SK-N-SH treated with all-trans-retinoic acid at 6 μM for 48 hours (cell line): ENCODE measurements around the gene KLHDC7B.

Experiments
- ATAC-seq: fragments of 200-7000 bp; cut with Tn5 transposase; 3 replicates; pipeline ENCODE4 v1.9.1; 2020; ENCODE audit warnings: mild to moderate bottlenecking, moderate library complexity
- ARNTL ChIP-seq: fragments of 450-650 bp; formaldehyde crosslinking; IDR thresholded peaks from 2 replicates; pipeline ENCODE4 v1.5.0; 2020; ENCODE audit warnings: low read depth, mild to moderate bottlenecking, moderate library complexity, borderline replicate concordance
- BACH2 ChIP-seq: fragments of 250-450 bp; sonication (Bioruptor Pico); IDR thresholded peaks from 2 replicates; pipeline ENCODE4 v1.9.0; 2021; ENCODE audit warnings: mild to moderate bottlenecking, borderline replicate concordance
- CREB5 ChIP-seq: fragments of 250-450 bp; sonication (Bioruptor Pico); IDR thresholded peaks from 2 replicates; pipeline ENCODE4 v1.5.1; 2020; ENCODE audit warnings: low read depth, mild to moderate bottlenecking, moderate library complexity
- CSDC2 ChIP-seq: fragments of 250-450 bp; sonication (Bioruptor Pico); IDR thresholded peaks from 2 replicates; pipeline ENCODE4 v1.5.0; 2020; ENCODE audit warnings: mild to moderate bottlenecking, moderate library complexity
- CSRNP3 ChIP-seq: fragments of 250-450 bp; sonication (Bioruptor Pico); IDR thresholded peaks from 2 replicates; pipeline ENCODE4 v1.5.1; 2021; ENCODE audit warnings: mild to moderate bottlenecking, moderate library complexity
- ESRRG ChIP-seq: fragments of 250-450 bp; sonication (Bioruptor Pico); IDR thresholded peaks from 2 replicates; pipeline ENCODE4 v1.6.1; 2021; ENCODE audit warnings: mild to moderate bottlenecking
- GLIS3 ChIP-seq: fragments of 250-450 bp; sonication (Bioruptor Pico); IDR thresholded peaks from 2 replicates; pipeline ENCODE4 v1.5.0; 2020; ENCODE audit warnings: mild to moderate bottlenecking, moderate library complexity
- ISL1 ChIP-seq: fragments of 250-450 bp; sonication (Bioruptor Pico); IDR thresholded peaks from 2 replicates; pipeline ENCODE4 v2.1.2; 2022; ENCODE audit warnings: mild to moderate bottlenecking, moderate library complexity
- OSR1 ChIP-seq: fragments of 250-450 bp; sonication (Bioruptor Pico); IDR thresholded peaks from 2 replicates; pipeline ENCODE4 v1.8.0; 2022; ENCODE audit warnings: moderate library complexity, mild to moderate bottlenecking, inconsistent platforms
- POU6F1 ChIP-seq: fragments of 250-450 bp; sonication (Bioruptor Pico); IDR thresholded peaks from 2 replicates; pipeline ENCODE4 v1.8.0; 2021; ENCODE audit warnings: low read depth, mild to moderate bottlenecking, moderate library complexity, borderline replicate concordance
- PPARA ChIP-seq: fragments of 250-450 bp; sonication (Bioruptor Pico); IDR thresholded peaks from 2 replicates; pipeline ENCODE4 v1.5.0; 2020; ENCODE audit warnings: mild to moderate bottlenecking, borderline replicate concordance
- RARB ChIP-seq: fragments of 250-450 bp; sonication (Bioruptor Pico); IDR thresholded peaks from 2 replicates; pipeline ENCODE4 v1.8.0; 2021; ENCODE audit warnings: mild to moderate bottlenecking, moderate library complexity
- TCF4 ChIP-seq: fragments of 250-450 bp; sonication (Bioruptor Pico); IDR thresholded peaks from 2 replicates; pipeline ENCODE4 v1.8.0; 2021; ENCODE audit warnings: mild to moderate bottlenecking, moderate library complexity, borderline replicate concordance
- TOX ChIP-seq: fragments of 250-450 bp; sonication (Bioruptor Pico); IDR thresholded peaks from 2 replicates; pipeline ENCODE4 v1.8.0; 2021; ENCODE audit warnings: mild to moderate bottlenecking, moderate library complexity, borderline replicate concordance
- TSHZ2 ChIP-seq: fragments of 250-450 bp; sonication (Bioruptor Pico); IDR thresholded peaks from 2 replicates; pipeline ENCODE4 v1.5.0; 2020; ENCODE audit warnings: mild to moderate bottlenecking, moderate library complexity
- ZC3H10 ChIP-seq: fragments of 250-450 bp; sonication (Bioruptor Pico); IDR thresholded peaks from 2 replicates; pipeline ENCODE4 v1.5.1; 2021; ENCODE audit warnings: mild to moderate bottlenecking, moderate library complexity
- ZFP3 ChIP-seq: fragments of 250-450 bp; sonication (Bioruptor Pico); IDR thresholded peaks from 2 replicates; pipeline ENCODE4 v1.5.0; 2020; ENCODE audit warnings: mild to moderate bottlenecking, moderate library complexity
- ZFP30 ChIP-seq: fragments of 450-650 bp; formaldehyde crosslinking; IDR thresholded peaks from 2 replicates; pipeline ENCODE4 v1.5.0; 2022; ENCODE audit warnings: mild to moderate bottlenecking, moderate library complexity
- ZNF70 ChIP-seq: fragments of 450-650 bp; formaldehyde crosslinking; IDR thresholded peaks from 2 replicates; pipeline ENCODE4 v1.5.0; 2020; ENCODE audit warnings: mild to moderate bottlenecking, moderate library complexity
- ZNF8 ChIP-seq: fragments of 450-650 bp; formaldehyde crosslinking; IDR thresholded peaks from 2 replicates; pipeline ENCODE4 v1.5.0; 2020; ENCODE audit warnings: mild to moderate bottlenecking, moderate library complexity

The KLHDC7B gene

GRCh38 chr22:50544078-50544745 lies 1.5 kb upstream of the KLHDC7B start:
- no peak for ATAC-seq
- TF ChIP-seq POU6F1 (CRISPR knock-in tag): no peak
- no peak for TF ChIP-seq RARB (CRISPR knock-in tag)
- TF ChIP-seq CSRNP3: no peak
- TF ChIP-seq ZFP30: no peak
- no peak for TF ChIP-seq ZC3H10 (CRISPR knock-in tag)

- ATAC-seq: no peak
- TF ChIP-seq RARB (CRISPR knock-in tag) (no peak), ARNTL (CRISPR knock-in tag) (no peak), GLIS3 (CRISPR knock-in tag) (no peak), CSDC2 (CRISPR knock-in tag) (no peak), ZC3H10 (CRISPR knock-in tag) (no peak), OSR1 (no peak), TCF4 (CRISPR knock-in tag) (no peak), ISL1 (CRISPR knock-in tag) (no peak), CREB5 (CRISPR knock-in tag) (no peak), ZFP3 (CRISPR knock-in tag) (no peak), ZFP30 (no peak), ESRRG (CRISPR knock-in tag) (no peak), POU6F1 (CRISPR knock-in tag) (no peak), BACH2 (CRISPR knock-in tag) (no peak), PPARA (CRISPR knock-in tag) (no peak), ZNF8 (CRISPR knock-in tag) (no peak), CSRNP3 (no peak), TSHZ2 (no peak), TOX (CRISPR knock-in tag) (no peak), ZNF70 (no peak)
Observed at GRCh38 chr22:50544746-50545253, 899 bp upstream of the KLHDC7B start.
